Astrocyte of the spinal cord (primary cell): ENCODE measurements around the gene SP9.

Experiments
- DNase-seq: peaks from one replicate; pipeline ENCODE4 v3.0.0; 2011; ENCODE audit warnings: low read depth, low spot score
- H3K4me3 ChIP-seq: 2 replicates; pipeline ENCODE4 v1.5.1; 2011; ENCODE audit warnings: low read depth, mild to moderate bottlenecking, low read length, moderate library complexity
- in situ Hi-C: cut with HindIII; loops from 2 replicates; pipeline ENCODE4 v1.10.0; 2017; ENCODE audit warnings: low sequenced_read_pairs
- TF ChIP-seq, protein P1 (sequence below): IDR thresholded peaks from 2 replicates; pipeline ENCODE4 v1.5.1; 2012; ENCODE audit warnings: low read depth, mild to moderate bottlenecking, low read length, inconsistent platforms

Gene SP9

DNA sequence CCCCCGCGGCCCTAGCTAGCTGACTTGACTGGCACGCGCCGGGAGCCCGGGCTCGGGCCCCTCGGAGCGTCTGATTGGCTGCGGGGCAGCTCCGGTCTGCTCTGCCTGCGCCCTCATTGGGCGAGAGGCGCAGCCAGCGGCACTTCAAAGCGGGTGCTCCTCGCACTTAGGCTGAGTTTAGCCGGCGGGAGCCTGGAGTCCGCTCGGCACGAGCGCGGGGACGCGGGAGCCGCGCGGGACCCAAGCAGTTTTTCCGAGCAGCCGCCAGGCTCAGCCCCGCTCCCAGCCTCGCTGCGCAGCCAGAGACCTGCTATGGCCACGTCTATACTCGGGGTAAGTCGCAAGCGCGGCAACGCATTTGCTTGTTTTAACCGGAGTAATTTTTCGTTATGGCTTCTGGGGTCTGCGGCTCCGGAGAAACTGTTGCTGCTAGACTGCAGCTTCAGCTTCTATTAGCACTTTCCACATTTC is at the start of gene SP9:
Gene SP9, plus strand, starts transcription at position 174 of the 471 bp plus-strand sequence. Its CDS starts 139 bp downstream, at position 313.
- H3K4me3 ChIP-seq, result peak within 1 kb of the TSS; percentile 21
- no peak for DNase-seq
- TF ChIP-seq, protein P1, sequence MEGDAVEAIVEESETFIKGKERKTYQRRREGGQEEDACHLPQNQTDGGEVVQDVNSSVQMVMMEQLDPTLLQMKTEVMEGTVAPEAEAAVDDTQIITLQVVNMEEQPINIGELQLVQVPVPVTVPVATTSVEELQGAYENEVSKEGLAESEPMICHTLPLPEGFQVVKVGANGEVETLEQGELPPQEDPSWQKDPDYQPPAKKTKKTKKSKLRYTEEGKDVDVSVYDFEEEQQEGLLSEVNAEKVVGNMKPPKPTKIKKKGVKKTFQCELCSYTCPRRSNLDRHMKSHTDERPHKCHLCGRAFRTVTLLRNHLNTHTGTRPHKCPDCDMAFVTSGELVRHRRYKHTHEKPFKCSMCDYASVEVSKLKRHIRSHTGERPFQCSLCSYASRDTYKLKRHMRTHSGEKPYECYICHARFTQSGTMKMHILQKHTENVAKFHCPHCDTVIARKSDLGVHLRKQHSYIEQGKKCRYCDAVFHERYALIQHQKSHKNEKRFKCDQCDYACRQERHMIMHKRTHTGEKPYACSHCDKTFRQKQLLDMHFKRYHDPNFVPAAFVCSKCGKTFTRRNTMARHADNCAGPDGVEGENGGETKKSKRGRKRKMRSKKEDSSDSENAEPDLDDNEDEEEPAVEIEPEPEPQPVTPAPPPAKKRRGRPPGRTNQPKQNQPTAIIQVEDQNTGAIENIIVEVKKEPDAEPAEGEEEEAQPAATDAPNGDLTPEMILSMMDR, result no peak
- in situ Hi-C loops, result loop anchor here (25.0 kb wide), 1 partner anchor 923 kb away; no protein-coding TSS in a partner anchor

DNA sequence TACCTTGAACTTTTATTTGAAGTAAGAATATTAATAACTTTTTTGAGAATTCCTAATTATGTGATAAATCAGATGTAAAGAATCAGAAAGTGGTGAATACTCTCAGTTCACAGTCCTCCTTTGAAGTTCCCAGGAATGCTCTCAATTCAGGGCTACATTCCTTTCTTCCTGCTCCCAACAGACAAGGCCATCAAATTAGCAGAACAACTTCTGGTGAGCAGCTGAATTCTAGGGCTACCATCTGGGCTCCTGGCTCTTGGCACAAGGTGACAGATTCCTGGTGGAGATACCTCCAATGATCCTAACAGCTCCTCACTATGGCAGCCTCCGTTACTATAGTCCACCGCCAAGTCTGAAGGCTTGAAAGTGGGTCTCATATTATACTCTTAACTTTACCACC is 48.6 kb upstream of the SP9 start:
- no peak for DNase-seq
- TF ChIP-seq, protein P1, result no peak
- in situ Hi-C loops, result no loop called here
- no peak overlapping the region for H3K4me3 ChIP-seq

DNA sequence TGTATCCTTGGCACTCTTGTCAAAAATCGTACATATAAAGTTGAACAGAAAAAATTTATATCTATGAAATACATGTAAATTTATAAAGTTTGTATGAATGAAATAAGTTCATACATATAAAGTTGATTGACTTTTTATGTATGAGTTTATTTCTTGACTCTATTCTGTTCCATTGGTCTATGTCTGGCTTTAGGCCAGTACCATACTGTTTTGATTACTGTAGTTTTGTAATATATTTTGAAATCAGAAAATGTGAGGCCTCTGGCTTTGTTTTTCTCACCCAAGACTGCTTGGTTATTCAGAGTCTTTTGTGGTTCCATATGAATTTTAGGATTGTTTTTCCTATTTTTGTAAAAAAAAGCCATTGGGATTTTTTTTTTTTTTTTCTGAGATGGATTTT is 41.8 kb upstream of the SP9 start:
- TF ChIP-seq, protein P1, result no peak
- DNase-seq, result no peak
- no peak overlapping the region for H3K4me3 ChIP-seq
- in situ Hi-C loops, result no loop called here

GRCh38 chr2:174300114-174300513 is 34.6 kb upstream of the SP9 start:
- H3K4me3 ChIP-seq, result no peak overlapping the region
- TF ChIP-seq, protein P1, result no peak
- DNase-seq, result no peak
- in situ Hi-C loops, result no loop called here

DNA sequence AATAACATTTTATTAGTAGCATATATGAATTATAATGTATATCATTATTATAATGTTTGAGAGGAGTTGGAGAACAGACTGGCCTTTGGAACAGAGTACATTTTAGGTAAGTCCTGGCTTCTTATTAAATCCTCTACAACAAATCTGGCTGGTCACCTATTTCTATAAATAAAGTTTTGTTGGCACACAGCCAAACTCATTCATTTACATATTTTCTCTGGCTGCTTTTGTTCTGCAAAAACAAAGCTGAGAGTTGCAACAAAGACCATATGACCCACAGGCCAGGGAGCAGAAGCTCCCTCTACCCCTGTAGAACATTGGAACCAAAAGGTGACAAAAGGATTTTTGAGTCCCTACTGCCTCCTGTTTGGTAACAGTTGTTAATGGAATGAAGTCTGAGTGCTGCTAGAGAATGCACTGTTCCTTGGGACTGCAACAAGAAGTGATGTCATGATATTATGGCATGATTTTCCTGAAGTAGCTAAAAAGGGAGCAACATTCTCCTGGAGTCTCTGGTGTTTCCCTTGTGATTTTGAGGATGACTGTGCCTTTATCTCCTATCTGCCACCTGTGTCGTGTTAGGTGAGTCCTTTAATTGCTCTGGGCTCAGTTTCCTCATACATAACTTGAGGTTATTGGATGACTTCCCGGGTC is 22.0 kb upstream of the SP9 start:
- in situ Hi-C loops, result no loop called here
- DNase-seq, result no peak
- no peak overlapping the region for H3K4me3 ChIP-seq
- TF ChIP-seq, protein P1, result no peak

- H3K4me3 ChIP-seq, result no peak overlapping the region
- in situ Hi-C loops, result no loop called here
- TF ChIP-seq, protein P1, result no peak
Measured at GRCh38 chr2:174322149-174322548, 12.6 kb upstream of the SP9 start.

More at GRCh38 chr2:174322149-174322548, 12.6 kb upstream of the SP9 start:
- DNase-seq, result no peak
